K562 treated with DMSO at 1 percent for 4 hours (cell line): Measurements from ENCODE around the gene LRRC46. TPM values are rescaled to one million over a fixed set of nuclear protein-coding genes. Genes with fewer than 3 reads are reported as not detected.

Experiments used
- total RNA-seq: library from RNA; unstranded; fragments of 300-600 nt; gene quantifications from 2 replicates; pipeline ENCODE4 v1.2.3, GENCODE V29; 2022; ENCODE audit not compliant: insufficient read depth

Gene LRRC46, protein sequence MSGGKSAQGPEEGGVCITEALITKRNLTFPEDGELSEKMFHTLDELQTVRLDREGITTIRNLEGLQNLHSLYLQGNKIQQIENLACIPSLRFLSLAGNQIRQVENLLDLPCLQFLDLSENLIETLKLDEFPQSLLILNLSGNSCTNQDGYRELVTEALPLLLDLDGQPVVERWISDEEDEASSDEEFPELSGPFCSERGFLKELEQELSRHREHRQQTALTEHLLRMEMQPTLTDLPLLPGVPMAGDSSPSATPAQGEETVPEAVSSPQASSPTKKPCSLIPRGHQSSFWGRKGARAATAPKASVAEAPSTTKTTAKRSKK
- total RNA-seq, result 1.1 and 1.2 TPM in 2 replicates

DNA sequence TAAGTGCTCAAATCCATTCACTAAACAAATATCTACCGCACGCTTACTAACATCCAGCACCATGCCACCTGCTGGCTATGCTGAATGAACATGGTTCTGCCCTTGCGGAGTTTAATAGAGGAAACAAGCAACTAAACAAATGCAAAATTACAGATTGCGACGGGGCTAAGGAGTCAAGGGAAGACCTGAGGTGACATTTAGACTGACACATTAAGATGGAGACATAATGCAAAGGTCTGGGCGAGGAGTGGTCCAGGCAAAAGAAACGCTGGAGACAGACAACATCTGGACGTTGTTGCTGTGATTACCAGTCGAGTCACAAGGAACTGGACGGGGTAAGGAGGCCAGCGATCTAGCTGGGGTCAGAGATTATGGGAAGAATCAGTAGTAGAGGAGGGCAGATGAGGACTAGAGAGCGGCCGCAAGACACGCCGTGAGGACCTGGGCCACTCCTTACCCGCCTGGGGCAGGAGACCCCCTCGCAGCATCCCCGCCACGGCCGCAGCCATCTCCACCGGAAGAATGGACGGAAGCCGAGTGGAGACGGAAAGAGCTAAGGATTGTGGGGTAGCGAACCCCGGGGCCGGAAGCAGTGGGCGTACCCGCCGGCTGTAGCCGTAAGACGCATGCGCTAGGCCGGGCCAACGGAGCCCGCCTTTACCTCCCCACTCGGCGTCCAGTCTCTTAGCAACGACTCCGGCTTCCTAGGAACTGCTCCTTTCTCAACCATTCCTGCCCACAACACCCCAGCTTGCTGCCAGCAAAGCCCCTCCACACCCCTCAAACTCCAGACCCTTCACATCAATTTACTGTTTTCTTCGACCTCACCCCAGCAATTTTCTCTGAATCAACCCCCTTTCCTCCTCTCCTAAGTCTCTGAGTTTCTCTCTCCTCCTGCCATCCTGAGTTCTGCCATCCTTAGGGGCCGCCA, at the start of gene LRRC46, which contains the start of gene MRPL10:
Gene LRRC46, plus strand, starts transcription at position 668 of the 931 bp plus-strand sequence. CDS start 320 bp downstream, outside the sequence.
Gene MRPL10, minus strand, starts transcription at position 539 of the 931 bp plus-strand sequence. Its CDS starts 30 bp downstream, at position 509.

DNA sequence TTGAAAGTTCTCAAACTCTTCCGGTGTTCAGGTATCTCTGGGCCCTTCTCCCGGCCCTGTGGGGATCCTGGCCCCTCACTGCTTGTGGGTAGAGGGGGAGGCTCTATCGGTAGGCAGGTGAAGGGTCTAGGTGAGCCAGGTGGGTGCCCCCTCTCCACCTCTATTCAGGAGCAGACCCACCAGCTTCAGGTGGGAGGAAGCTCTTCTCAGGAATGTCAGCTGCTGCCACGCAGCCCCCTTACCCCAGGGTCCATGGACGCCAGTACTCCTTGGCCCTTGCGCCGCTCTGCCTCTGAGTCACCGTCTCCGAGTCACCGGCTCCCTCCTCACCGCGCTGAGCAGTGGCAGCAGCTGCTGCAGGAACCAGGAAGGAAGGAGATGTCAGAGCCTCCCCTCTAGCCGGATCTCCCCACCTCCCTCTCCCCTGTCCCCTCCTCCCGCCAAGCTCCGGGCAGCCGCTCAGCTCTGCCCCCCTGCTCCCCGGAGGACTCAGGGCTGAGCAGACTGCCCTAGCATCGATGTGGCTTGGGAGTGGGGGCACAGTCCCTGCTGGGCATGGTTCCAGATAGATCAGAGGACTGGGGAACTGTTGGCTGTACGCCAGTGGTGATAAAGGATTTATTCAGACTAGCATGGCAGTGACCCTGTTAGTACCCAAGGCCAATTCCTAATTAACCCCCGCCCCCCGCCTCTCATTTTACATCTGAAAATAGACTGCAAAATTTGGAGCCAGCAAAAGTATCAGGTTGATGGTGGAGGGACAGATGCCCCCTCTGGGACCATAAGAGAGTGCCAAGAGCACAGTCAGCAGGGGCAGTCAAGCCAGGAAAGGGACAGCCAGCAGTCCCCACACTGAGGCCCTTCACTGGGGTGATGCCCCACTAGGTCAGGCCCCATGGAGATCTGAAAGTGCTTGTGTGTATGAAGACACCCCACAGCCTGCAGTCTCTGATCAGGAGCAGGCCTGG, 9.8 kb upstream of the LRRC46 start, which contains the start of gene OSBPL7:
Gene OSBPL7, minus strand, starts transcription at position 371 of the 968 bp plus-strand sequence. CDS start 1,516 bp downstream, outside the sequence.

DNA sequence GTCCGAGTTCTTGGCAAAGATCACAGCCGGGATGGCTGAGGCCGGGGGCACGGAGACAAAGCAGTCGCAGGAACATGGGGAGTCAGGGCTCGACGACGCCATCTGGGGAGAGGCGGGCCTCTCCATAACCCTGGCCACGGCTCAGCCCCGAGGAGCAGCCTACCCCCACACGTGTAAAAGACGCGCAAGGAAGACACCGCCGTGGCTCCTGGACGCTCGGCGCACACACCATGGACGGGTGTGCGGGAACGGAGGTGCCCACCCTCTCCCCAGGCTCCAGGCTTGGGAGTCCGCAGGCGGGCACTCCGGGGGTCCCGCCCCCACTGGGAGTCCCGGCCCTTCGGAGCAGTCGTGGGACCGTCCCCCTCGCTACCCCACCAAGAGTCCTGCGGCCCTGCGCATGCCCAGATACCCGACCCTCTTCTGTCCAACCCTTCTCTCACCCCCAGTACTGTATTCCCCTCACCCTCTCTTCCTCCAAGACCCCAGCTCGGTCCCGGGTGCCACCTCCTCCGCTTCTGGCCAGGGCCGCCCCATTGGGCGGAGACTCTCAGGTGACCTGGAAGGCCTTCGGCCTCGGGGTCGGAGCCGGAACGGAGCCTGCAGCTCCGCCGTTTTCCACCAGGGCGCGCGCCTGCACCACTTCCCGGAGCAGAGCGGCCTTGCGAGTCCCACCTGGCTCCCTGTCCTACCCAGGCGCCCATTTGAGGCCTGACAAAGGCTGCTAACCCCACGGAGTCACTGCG, 9.4 kb downstream of the LRRC46 start, which contains the start of gene SCRN2:
Gene SCRN2, minus strand, starts transcription at position 532 of the 746 bp plus-strand sequence. Its CDS starts 430 bp downstream, at position 102.

GRCh38 chr17:47850692-47851573, 19.5 kb downstream of the LRRC46 start, which contains the start of gene SP6:
Gene SP6 (minus strand): TSS chr17:47851163. CDS start chr17:47848429, 2,734 bp downstream.

Other genes with a start within 250 kb of the LRRC46 start
- gene KPNB1, start 181.8 kb upstream of the LRRC46 start, total RNA-seq, result 153 and 154 TPM in 2 replicates
- 7.0 and 9.2 TPM in 2 replicates for gene TBKBP1, start 137.5 kb upstream of the LRRC46 start, total RNA-seq
- not detected in 2 replicates for gene TBX21, start 98.4 kb upstream of the LRRC46 start, total RNA-seq
- 7.3 and 10.4 TPM in 2 replicates for gene OSBPL7, start 9.9 kb upstream of the LRRC46 start, total RNA-seq
- 86.5 and 91.3 TPM in 2 replicates for gene MRPL10, start 129 bp upstream of the LRRC46 start, total RNA-seq
- gene SCRN2, start 9.6 kb downstream of the LRRC46 start, total RNA-seq, result 14.6 and 19.6 TPM in 2 replicates
- gene SP6, start 19.5 kb downstream of the LRRC46 start, total RNA-seq, result 8.9 and 9.5 TPM in 2 replicates
- gene SP2, start 64.6 kb downstream of the LRRC46 start, total RNA-seq, result 14.9 and 15.0 TPM in 2 replicates
- 7.3 and 8.2 TPM in 2 replicates for gene PNPO, start 109.9 kb downstream of the LRRC46 start, total RNA-seq
- not detected in 2 replicates for gene PRR15L, start 126.2 kb downstream of the LRRC46 start, total RNA-seq
- 155 and 172 TPM in 2 replicates for gene CDK5RAP3, start 139.4 kb downstream of the LRRC46 start, total RNA-seq
- gene COPZ2, start 206.1 kb downstream of the LRRC46 start, total RNA-seq, result not detected in 2 replicates
- gene NFE2L1, start 216.7 kb downstream of the LRRC46 start, total RNA-seq, result 151 and 167 TPM in 2 replicates